Kidney (tissue), 14 donors: ENCODE data around the gene ETV2. TPM values are rescaled to one million over a fixed set of nuclear protein-coding genes. Genes with fewer than 3 reads are reported as not detected.

ENCODE experiments used
- DNase-seq, 5 donors: peaks; one replicate each; pipeline ENCODE4 v3.0.0-alpha.2; 2013 to 2020
- FAIRE-seq: peaks from 2 replicates; lab custom pipeline; 2012; peaks lifted over from hg19 to GRCh38; lab: Jason Lieb, UNC
- H3K27ac ChIP-seq, 2 donors: one replicate each; pipeline ENCODE4 v1.7.0; 2013; ENCODE audit warnings: low read depth in 2 of 2, low read length in 2 of 2, inconsistent platforms in 1 of 2
- H3K27me3 ChIP-seq: one replicate; pipeline ENCODE4 v1.7.1; 2013; ENCODE audit warnings: low read length, inconsistent platforms; ENCODE audit not compliant: control insufficient read depth, insufficient read depth
- H3K36me3 ChIP-seq, 3 donors: one replicate each; pipeline versions ENCODE4 v1.7.0 to v1.7.1; 2013; ENCODE audit warnings: low read length in 3 of 3, control low read depth in 1 of 3, inconsistent platforms in 1 of 3; ENCODE audit not compliant: insufficient read depth in 3 of 3, control insufficient read depth in 2 of 3
- H3K4me1 ChIP-seq, 3 donors: one replicate each; pipeline versions ENCODE4 v1.7.0 to v1.7.1; 2013; ENCODE audit warnings: low read length in 3 of 3, inconsistent platforms in 1 of 3, low read depth in 1 of 3; ENCODE audit not compliant: control insufficient read depth in 2 of 3, insufficient read depth in 2 of 3
- H3K4me3 ChIP-seq, 3 donors: one replicate each; pipeline versions ENCODE4 v1.7.0 to v1.8.1; 2013; ENCODE audit warnings: low read length in 3 of 3, control low read depth in 1 of 3, inconsistent platforms in 1 of 3
- H3K9ac ChIP-seq, 3 donors: one replicate each; pipeline versions ENCODE4 v1.7.0 to v1.7.1; 2013; ENCODE audit warnings: low read length in 3 of 3, control low read depth in 1 of 3, inconsistent platforms in 1 of 3
- H3K9me3 ChIP-seq, 3 donors: one replicate each; pipeline versions ENCODE4 v1.7.0 to v1.7.1; 2013; ENCODE audit warnings: low read length in 3 of 3, control low read depth in 1 of 3, inconsistent platforms in 1 of 3; ENCODE audit not compliant: control insufficient read depth in 2 of 3, insufficient read depth in 1 of 3
- CTCF ChIP-seq: IDR thresholded peaks from 3 replicates; pipeline ENCODE4 v1.5.1; 2012; ENCODE audit warnings: mild to moderate bottlenecking, moderate library complexity, borderline replicate concordance; ENCODE audit not compliant: insufficient read depth; ENCODE audit errors: extremely low read depth
- intact Hi-C: fragments of 100-400 bp; cut with DNase I; formaldehyde crosslinking; loops from one replicate; pipeline ENCODE4 v1.11.1; 2022
- polyA plus RNA-seq: library from polyadenylated mRNA; stranded (reverse); fragments of 350-450 nt; fragmentation: Illumina TruSeq; extraction: RNeasy Lipid Tissue Mini Kit (QIAGEN cat#74804); gene quantifications from one replicate; pipeline ENCODE4 v1.2.3, GENCODE V29; 2014; ENCODE audit warnings: low read depth, low replicate concordance; ENCODE audit not compliant: insufficient read depth
- total RNA-seq: library from RNA; stranded (reverse); fragmentation: NEBNext Ultra II Directional; extraction: Animal tissue kit (Norgen Biotek cat#: 25700); gene quantifications from one replicate; pipeline ENCODE4 v1.2.1, GENCODE V29; 2021
- donor health status: control.
- donor health status: control.
- donor health status: control.
- donor health status: control.
- donor health status: control.
- donor health status: DM: yes; HTN: yes; CAD: no.
- donor health status: Normal renal cell carcinoma (clear cell type).

ETV2 gene
- total and polyA plus RNA-seq, 2 donors from 2014 or later, result 0.38 to 3.3 TPM

DNA sequence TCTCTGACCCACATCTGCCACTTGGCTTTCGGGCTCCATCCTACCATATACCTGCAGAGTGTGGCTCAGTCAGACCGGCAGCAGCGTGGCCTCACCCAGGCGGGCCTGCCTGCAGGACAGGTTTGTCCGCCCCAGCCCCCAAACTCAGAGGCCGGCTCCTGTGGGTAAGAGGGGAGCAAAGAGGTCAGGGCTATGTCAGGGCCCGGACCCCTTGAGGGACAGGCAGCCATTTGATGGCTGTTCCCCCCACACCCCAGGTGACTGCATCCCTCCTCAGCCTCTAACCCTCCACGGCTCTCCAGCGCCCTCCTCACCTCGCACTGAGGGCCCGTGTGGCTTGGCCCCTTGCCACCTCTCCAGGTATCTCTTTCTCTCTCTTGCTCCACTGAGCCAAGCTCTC, 50.5 kb downstream of the ETV2 start:
- no peak for TF ChIP-seq CTCF
- H3K36me3 ChIP-seq, result no peaks in the 10 kb centered on the region
- no peak overlapping the region for H3K27ac ChIP-seq
- intact Hi-C loops, result no loop called here
- DNase-seq (no peak), FAIRE-seq (no peak)
- no peaks in the 10 kb centered on the region for H3K9me3 ChIP-seq
- no peaks in the 10 kb centered on the region for H3K27me3 ChIP-seq
- H3K4me1 ChIP-seq, result no peaks in the 10 kb centered on the region
- H3K4me3 ChIP-seq, result no peak overlapping the region
- no peak overlapping the region for H3K9ac ChIP-seq

GRCh38 chr19:35693422-35693821, 51.9 kb downstream of the ETV2 start:
- FAIRE-seq (no peak), DNase-seq (no peak)
- intact Hi-C loops, result no loop called here
- H3K9ac ChIP-seq, result no peak overlapping the region
- H3K4me1 ChIP-seq, result no peaks in the 10 kb centered on the region
- no peaks in the 10 kb centered on the region for H3K9me3 ChIP-seq
- no peak for TF ChIP-seq CTCF
- H3K27ac ChIP-seq, result no peak overlapping the region
- H3K4me3 ChIP-seq, result no peak overlapping the region
- H3K36me3 ChIP-seq, result no peaks in the 10 kb centered on the region
- no peaks in the 10 kb centered on the region for H3K27me3 ChIP-seq

DNA sequence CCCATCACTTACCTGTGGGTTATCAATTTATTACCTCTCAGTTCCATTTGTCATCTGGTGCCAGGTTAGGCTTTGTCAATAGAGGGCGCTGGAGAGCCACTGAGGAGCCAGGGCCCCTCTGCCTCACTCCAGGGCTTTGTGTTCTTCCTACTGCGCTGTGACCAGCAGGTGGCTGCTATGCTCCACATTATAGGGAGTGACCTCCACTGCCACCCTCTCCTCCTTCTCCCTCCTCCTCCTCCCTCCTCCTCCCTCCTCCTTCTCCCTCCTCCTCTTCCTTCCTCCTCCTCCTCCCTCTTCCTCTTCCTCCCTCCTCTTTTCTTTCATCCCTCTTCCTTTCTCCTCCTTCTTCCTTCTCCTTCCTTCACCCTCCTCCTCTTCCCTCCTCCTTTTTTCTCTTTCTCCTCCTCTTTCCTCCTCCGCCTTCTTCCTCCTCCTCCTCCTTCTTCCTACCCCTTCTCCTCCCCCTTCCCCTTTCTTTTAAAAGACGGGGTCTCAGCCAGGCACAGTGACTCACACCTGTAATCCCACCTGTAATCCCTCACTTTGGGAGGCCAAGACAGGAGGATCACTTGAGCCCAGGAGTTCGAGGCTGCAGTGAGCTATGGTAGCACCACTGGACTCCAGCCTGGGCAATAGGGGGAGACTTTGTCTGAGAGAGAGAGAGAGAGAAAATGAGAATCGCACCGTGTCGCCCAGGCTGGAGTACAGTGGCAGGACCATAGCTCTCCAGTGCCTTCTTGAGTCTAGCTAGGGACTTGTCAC, 52.5 kb downstream of the ETV2 start:
- FAIRE-seq, result no peak

More for the DNA sequence above, 52.5 kb downstream of the ETV2 start:
- Histone ChIP-seq H3K9me3 (no peaks in the 10 kb centered on the region), H3K9ac (no peak overlapping the region), H3K27me3 (no peaks in the 10 kb centered on the region), H3K27ac (no peak overlapping the region), H3K4me1 (no peaks in the 10 kb centered on the region), H3K36me3 (no peaks in the 10 kb centered on the region), H3K4me3 (no peak overlapping the region)
- peak; percentile 99 for TF ChIP-seq CTCF
- intact Hi-C loops, result no loop called here
- peak; percentile 89 to 94 (median 90) for DNase-seq

Other genes starting within 250 kb of the ETV2 start
- 0.22 TPM for gene FFAR2, start 193.5 kb upstream of the ETV2 start, total RNA-seq
- not detected for gene FFAR2, start 193.5 kb upstream of the ETV2 start, polyA plus RNA-seq
- gene KRTDAP, start 151.3 kb upstream of the ETV2 start, total RNA-seq, result not detected
- gene KRTDAP, start 151.3 kb upstream of the ETV2 start, polyA plus RNA-seq, result not detected
- 150 TPM for gene DMKN, start 128.1 kb upstream of the ETV2 start, total RNA-seq
- 137 TPM for gene DMKN, start 128.1 kb upstream of the ETV2 start, polyA plus RNA-seq
- not detected for gene SBSN, start 113.4 kb upstream of the ETV2 start, total RNA-seq
- gene SBSN, start 113.4 kb upstream of the ETV2 start, polyA plus RNA-seq, result not detected
- not detected for gene GAPDHS, start 108.3 kb upstream of the ETV2 start, total RNA-seq
- not detected for gene GAPDHS, start 108.3 kb upstream of the ETV2 start, polyA plus RNA-seq
- gene TMEM147, start 96.1 kb upstream of the ETV2 start, total RNA-seq, result 76.9 TPM
- 233 TPM for gene TMEM147, start 96.1 kb upstream of the ETV2 start, polyA plus RNA-seq
- gene ATP4A, start 78.1 kb upstream of the ETV2 start, total RNA-seq, result not detected
- gene ATP4A, start 78.1 kb upstream of the ETV2 start, polyA plus RNA-seq, result not detected
- not detected for gene PMIS2, start 55.6 kb upstream of the ETV2 start, total RNA-seq
- gene PMIS2, start 55.6 kb upstream of the ETV2 start, polyA plus RNA-seq, result not detected
- 15.9 TPM for gene HAUS5, start 29.0 kb upstream of the ETV2 start, total RNA-seq
- gene HAUS5, start 29.0 kb upstream of the ETV2 start, polyA plus RNA-seq, result 6.8 TPM
- 77.6 TPM for gene RBM42, start 12.7 kb upstream of the ETV2 start, total RNA-seq
- 78.1 TPM for gene RBM42, start 12.7 kb upstream of the ETV2 start, polyA plus RNA-seq
- 323 TPM for gene COX6B1, start 6.6 kb downstream of the ETV2 start, total RNA-seq
- gene COX6B1, start 6.6 kb downstream of the ETV2 start, polyA plus RNA-seq, result 1,951 TPM
- not detected for gene UPK1A, start 24.8 kb downstream of the ETV2 start, total RNA-seq
- 0.32 TPM for gene UPK1A, start 24.8 kb downstream of the ETV2 start, polyA plus RNA-seq
- gene ZBTB32, start 62.8 kb downstream of the ETV2 start, total RNA-seq, result 1.8 TPM
- not detected for gene ZBTB32, start 62.8 kb downstream of the ETV2 start, polyA plus RNA-seq
- gene KMT2B, start 76.3 kb downstream of the ETV2 start, total RNA-seq, result 40.8 TPM
- gene KMT2B, start 76.3 kb downstream of the ETV2 start, polyA plus RNA-seq, result 14.8 TPM
- 22.3 TPM for gene IGFLR1, start 100.7 kb downstream of the ETV2 start, total RNA-seq
- gene IGFLR1, start 100.7 kb downstream of the ETV2 start, polyA plus RNA-seq, result 26.0 TPM
- gene U2AF1L4, start 103.7 kb downstream of the ETV2 start, total RNA-seq, result 27.4 TPM
- 47.7 TPM for gene U2AF1L4, start 103.7 kb downstream of the ETV2 start, polyA plus RNA-seq
- gene PSENEN, start 103.9 kb downstream of the ETV2 start, total RNA-seq, result 84.0 TPM
- gene PSENEN, start 103.9 kb downstream of the ETV2 start, polyA plus RNA-seq, result 185 TPM
- 11.2 TPM for gene LIN37, start 106.8 kb downstream of the ETV2 start, total RNA-seq
- 11.4 TPM for gene LIN37, start 106.8 kb downstream of the ETV2 start, polyA plus RNA-seq
- gene HSPB6, start 115.3 kb downstream of the ETV2 start, total RNA-seq, result 64.3 TPM
- gene HSPB6, start 115.3 kb downstream of the ETV2 start, polyA plus RNA-seq, result 53.1 TPM
- gene PROSER3, start 116.4 kb downstream of the ETV2 start, total RNA-seq, result 34.9 TPM
- 2.8 TPM for gene PROSER3, start 116.4 kb downstream of the ETV2 start, polyA plus RNA-seq
- 18.5 TPM for gene ARHGAP33, start 133.8 kb downstream of the ETV2 start, total RNA-seq
- 5.6 TPM for gene ARHGAP33, start 133.8 kb downstream of the ETV2 start, polyA plus RNA-seq
- 9.0 TPM for gene PRODH2, start 171.1 kb downstream of the ETV2 start, total RNA-seq
- 409 TPM for gene PRODH2, start 171.1 kb downstream of the ETV2 start, polyA plus RNA-seq
- 0.25 TPM for gene NPHS1, start 210.8 kb downstream of the ETV2 start, total RNA-seq
- gene NPHS1, start 210.8 kb downstream of the ETV2 start, polyA plus RNA-seq, result 39.7 TPM
- gene KIRREL2, start 215.2 kb downstream of the ETV2 start, total RNA-seq, result not detected
- 0.82 TPM for gene KIRREL2, start 215.2 kb downstream of the ETV2 start, polyA plus RNA-seq
- 3.8 TPM for gene APLP1, start 226.8 kb downstream of the ETV2 start, total RNA-seq
- 13.6 TPM for gene APLP1, start 226.8 kb downstream of the ETV2 start, polyA plus RNA-seq